ENCODE measurements around the gene HDAC8.
"Not testable (repeated sequence)": the region's sequence is repeated elsewhere in the genome, so short reads cannot be mapped to it uniquely, and the experiment has no call there.

The HDAC8 gene

DNA sequence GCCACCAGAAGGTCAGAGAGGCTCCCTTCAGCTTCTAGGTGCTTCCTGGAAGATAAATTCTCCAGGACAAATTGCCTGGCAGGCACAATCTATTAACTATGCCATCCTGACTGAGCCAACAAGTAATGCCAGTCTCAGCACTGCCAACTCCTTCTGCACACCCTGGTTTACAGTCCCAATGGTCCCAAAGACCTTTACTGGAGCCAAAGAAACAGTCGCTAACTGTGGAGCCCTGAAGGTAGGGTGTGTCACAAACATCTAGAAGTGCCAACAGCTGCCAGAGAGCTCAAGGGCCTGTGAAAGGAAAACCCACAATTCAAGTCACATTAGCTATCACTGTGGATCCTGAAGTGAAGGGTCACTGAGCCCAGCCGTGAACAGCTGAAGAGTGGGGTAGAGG lies 232.0 kb downstream of the HDAC8 start:
- H3K4me3 ChIP-seq (ENCODE audit: low read length): no peak overlapping the region
- TF ChIP-seq, protein P1, sequence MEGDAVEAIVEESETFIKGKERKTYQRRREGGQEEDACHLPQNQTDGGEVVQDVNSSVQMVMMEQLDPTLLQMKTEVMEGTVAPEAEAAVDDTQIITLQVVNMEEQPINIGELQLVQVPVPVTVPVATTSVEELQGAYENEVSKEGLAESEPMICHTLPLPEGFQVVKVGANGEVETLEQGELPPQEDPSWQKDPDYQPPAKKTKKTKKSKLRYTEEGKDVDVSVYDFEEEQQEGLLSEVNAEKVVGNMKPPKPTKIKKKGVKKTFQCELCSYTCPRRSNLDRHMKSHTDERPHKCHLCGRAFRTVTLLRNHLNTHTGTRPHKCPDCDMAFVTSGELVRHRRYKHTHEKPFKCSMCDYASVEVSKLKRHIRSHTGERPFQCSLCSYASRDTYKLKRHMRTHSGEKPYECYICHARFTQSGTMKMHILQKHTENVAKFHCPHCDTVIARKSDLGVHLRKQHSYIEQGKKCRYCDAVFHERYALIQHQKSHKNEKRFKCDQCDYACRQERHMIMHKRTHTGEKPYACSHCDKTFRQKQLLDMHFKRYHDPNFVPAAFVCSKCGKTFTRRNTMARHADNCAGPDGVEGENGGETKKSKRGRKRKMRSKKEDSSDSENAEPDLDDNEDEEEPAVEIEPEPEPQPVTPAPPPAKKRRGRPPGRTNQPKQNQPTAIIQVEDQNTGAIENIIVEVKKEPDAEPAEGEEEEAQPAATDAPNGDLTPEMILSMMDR (IDR thresholded peaks at IDR 0.05; ENCODE audit: insufficient read depth, low read depth, low read length, missing control alignments): no peak
- DNase-seq (ENCODE audit: low read depth): no peak

DNA sequence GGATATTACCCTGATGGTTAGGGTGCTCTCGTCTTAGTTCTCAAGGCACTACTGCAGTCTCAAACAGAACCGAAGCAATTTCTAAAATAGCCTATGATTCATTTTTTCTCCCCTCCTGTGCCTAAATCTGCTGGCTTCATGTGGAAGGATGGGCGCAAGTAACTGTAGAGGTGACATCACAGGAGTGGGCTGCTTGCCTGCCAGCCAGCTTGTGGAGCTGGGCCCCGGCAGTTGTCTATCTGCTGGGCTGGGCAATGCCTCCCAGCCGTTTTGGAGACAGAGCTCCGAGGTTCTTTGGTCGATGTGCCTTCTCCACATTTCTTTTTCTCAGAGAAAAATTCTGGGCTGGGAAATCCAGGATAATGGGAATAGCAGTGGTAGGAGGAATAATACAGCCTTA lies 232.6 kb downstream of the HDAC8 start:
- DNase-seq (ENCODE audit: low read depth): no peak

DNA sequence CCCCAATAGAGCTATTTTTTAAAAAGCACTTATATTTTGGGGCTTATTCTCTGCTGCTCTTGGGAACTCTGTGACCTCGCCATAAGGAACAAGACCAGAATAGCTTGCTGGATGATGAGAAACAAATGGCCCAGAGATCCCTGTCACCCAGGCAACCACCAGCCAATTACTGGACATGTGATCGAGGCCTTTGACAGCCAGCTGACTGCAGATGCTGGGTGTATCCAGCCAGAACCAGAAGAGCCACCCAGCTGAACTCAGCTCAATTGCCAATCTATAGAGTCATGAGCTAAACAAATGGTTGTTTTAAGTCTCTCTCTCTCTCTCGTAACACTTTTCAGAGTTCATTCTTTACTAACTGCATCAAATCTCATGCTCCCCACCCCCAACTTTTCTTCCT lies 242.5 kb downstream of the HDAC8 start:
- DNase-seq (ENCODE audit: low read depth): no peak
- TF ChIP-seq, protein P1 (IDR thresholded peaks at IDR 0.05; ENCODE audit: insufficient read depth, low read depth, low read length, missing control alignments): no peak

More for the DNA sequence above, 232.6 kb downstream of the HDAC8 start:
- H3K4me3 ChIP-seq (ENCODE audit: low read length): no peak overlapping the region
- TF ChIP-seq, protein P1 (IDR thresholded peaks at IDR 0.05; ENCODE audit: insufficient read depth, low read depth, low read length, missing control alignments): no peak

DNA sequence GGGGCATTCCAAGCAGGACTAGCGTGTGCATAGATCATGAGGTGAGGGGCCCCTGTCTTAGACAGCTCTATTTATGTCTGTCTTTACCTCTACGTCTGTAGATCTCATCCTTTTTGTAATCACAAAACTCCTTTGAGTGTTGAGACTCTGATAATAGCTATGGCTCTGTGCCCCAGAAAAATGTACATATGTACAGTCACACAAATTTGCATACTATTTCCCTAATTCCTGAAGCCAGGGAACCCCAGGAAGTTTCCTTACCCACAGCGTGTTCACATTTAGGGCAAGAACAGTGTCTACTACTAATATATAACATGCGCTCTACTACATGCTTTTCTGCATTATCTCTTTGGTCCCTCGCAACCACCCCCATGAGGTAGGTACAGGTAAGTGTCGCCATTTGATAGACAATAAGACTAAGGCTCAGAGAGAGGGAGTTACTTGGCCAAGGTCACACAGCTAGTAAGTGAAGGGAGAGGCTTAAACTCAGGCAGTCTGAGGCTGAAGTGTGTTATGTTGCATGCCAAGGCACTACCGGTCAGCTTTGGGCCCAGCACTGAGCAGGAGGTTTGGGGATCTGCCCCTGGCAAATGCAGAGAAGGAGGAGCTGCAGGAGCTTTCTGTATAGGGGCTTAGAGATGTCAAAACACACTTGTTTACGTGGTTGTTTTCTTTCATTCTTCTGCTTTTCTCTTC lies 245.9 kb downstream of the HDAC8 start:
- no peak overlapping the region for H3K4me3 ChIP-seq (ENCODE audit: low read length)
- TF ChIP-seq, protein P1 (IDR thresholded peaks at IDR 0.05; ENCODE audit: insufficient read depth, low read depth, low read length, missing control alignments): no peak
- no peak for DNase-seq (ENCODE audit: low read depth)

More for the DNA sequence above, 242.5 kb downstream of the HDAC8 start:
- no peak overlapping the region for H3K4me3 ChIP-seq (ENCODE audit: low read length)

DNA sequence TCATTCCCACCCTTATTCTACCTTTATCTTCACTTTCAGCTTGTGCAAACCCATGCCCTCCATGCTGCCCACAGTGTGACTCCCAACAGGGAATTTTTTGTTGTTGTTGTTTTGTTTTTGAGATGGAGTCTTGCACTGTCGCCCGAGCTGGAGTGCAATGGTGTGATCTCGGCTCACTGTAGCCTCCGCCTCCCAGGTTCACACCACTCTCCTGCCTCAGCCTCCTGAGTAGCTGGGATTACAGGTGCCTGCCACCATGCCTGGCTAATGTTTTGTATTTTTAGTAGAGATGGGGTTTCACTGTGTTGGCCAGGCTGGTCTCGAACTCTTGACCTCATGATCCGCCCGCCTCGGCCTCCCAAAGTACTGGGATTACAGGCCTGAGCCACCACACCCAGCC lies 253.0 kb downstream of the HDAC8 start:
- DNase-seq (ENCODE audit: low read depth); H3K4me3 ChIP-seq (ENCODE audit: low read length): not testable (repeated sequence)

DNA sequence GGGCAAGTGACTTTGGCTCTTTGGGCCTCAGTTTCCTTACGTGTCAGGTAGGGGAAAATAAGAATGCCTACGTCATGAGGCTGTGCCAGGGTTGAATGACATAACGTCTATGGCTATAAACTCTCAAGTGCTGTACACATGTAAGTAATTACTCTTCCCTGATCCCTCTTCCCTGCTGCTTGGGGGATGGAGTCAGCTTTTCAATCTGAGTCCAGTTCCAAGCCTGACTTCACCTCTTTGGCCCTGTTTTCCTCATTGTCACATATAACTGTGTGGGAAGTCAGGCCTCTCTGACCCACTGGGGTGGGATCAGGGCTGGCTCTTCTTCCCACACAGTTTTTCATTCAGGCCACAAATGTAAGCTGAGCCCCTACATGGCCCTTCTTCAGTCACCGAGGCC lies 255.5 kb downstream of the HDAC8 start:
- H3K4me3 ChIP-seq (ENCODE audit: low read length): no peak overlapping the region
- DNase-seq (ENCODE audit: low read depth): no peak
- TF ChIP-seq, protein P1 (IDR thresholded peaks at IDR 0.05; ENCODE audit: insufficient read depth, low read depth, low read length, missing control alignments): no peak

DNA sequence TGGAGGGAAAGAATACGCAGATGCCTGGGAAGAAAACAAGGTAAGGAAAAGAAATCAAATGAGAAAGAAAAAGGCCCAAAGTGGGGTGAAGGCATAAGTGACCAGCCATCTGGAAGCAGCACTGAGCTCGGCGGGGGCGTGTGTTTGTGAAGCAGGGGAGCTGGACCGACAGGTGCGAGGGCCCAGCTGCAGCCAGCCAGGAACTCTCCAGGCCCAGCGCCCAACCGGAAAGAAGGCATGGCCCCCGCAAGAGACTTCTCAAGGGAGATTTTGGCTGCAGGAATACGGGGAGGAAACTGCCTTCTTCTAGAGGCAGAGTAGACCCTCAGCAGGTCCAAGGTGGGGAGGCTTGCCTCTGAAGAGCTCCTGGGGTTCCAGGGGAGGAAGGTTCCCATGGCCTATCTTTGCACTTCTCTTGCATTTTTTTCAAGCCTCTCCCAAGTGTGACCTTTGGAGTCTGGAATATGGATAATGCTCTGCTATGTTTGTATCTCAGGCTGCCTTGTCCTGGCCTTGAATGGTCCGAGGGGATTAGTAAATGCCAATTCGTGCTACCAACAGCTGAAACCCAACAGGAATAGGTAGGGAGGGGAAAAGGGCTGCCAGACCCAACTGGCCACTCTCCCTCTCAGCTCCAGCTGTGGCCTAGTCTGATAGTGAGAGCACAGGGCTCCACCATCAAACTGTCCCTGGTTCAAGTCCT lies 256.1 kb downstream of the HDAC8 start:
- TF ChIP-seq, protein P1 (IDR thresholded peaks at IDR 0.05; ENCODE audit: insufficient read depth, low read depth, low read length, missing control alignments): no peak
- no peak overlapping the region for H3K4me3 ChIP-seq (ENCODE audit: low read length)
- no peak for DNase-seq (ENCODE audit: low read depth)
